NB4 (cell line): Measurements from ENCODE around the gene MRC2.

Experiments used
- DNase-seq: peaks from one replicate; pipeline ENCODE4 v3.0.0; 2010; ENCODE audit warnings: low read depth
- H3K4me3 ChIP-seq: one replicate; pipeline ENCODE4 v1.5.1; 2011; ENCODE audit warnings: mild to moderate bottlenecking, low read depth, low read length, moderate library complexity
- MYC ChIP-seq: IDR thresholded peaks from 2 replicates; pipeline ENCODE4 v1.6.1; 2011; ENCODE audit warnings: low read depth, low read length
- POLR2A ChIP-seq: IDR thresholded peaks from 2 replicates; pipeline ENCODE4 v1.6.1; 2011; ENCODE audit warnings: mild to moderate bottlenecking; ENCODE audit not compliant: insufficient read length; ENCODE audit errors: extremely low read depth
- TF ChIP-seq, protein P1 (sequence below): IDR thresholded peaks from one replicate; pipeline ENCODE4 v1.5.1; 2012; ENCODE audit warnings: low read depth, low read length
- TF ChIP-seq, protein P2 (sequence below): IDR thresholded peaks from 2 replicates; pipeline ENCODE4 v1.6.1; 2011; ENCODE audit warnings: low read depth, low read length

MRC2 gene

DNA sequence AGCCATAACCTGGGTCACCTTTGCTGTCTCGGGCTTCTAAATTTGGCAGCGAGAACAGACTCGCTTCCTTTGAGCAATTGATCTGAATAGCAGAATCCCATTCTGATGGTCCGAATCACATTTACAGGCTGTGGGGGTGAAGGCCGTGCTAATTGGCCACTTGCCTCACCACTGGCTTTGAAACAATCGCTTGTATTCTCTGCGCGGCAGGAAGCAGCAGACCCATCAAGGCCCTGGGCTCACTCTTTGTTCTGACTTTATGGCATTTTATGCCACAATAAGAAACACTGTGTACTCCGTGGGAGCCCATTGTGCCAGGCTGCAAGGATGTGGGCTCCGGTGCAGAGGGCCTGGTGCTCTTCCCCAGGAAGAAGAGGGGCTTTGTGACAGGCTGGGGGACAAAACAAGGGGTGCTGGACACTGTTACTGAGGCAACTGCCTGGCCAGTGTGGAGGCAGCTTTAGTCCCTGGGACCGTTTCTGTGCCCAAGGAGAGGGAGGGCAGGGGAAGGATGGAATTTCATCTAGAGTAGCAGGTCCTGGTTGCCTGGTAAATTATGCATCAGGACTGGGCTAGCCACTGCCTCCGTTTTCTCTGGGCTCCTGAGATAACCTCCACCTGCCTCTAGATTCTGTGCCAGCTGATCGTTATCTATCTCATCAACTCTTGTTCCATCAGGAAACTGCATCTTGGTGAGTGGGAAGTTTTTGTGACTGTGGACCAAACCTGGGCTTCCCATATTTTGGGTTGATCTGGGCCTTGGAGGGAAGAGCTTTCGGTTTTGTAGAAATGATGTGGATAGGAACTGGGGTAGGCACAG, 78.5 kb downstream of the MRC2 start:
- TF ChIP-seq, protein P1, sequence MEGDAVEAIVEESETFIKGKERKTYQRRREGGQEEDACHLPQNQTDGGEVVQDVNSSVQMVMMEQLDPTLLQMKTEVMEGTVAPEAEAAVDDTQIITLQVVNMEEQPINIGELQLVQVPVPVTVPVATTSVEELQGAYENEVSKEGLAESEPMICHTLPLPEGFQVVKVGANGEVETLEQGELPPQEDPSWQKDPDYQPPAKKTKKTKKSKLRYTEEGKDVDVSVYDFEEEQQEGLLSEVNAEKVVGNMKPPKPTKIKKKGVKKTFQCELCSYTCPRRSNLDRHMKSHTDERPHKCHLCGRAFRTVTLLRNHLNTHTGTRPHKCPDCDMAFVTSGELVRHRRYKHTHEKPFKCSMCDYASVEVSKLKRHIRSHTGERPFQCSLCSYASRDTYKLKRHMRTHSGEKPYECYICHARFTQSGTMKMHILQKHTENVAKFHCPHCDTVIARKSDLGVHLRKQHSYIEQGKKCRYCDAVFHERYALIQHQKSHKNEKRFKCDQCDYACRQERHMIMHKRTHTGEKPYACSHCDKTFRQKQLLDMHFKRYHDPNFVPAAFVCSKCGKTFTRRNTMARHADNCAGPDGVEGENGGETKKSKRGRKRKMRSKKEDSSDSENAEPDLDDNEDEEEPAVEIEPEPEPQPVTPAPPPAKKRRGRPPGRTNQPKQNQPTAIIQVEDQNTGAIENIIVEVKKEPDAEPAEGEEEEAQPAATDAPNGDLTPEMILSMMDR: no peak
- TF ChIP-seq, protein P2, sequence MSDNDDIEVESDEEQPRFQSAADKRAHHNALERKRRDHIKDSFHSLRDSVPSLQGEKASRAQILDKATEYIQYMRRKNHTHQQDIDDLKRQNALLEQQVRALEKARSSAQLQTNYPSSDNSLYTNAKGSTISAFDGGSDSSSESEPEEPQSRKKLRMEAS: no peak
- no peak for TF ChIP-seq MYC
- DNase-seq: no peak
- no peak overlapping the region for H3K4me3 ChIP-seq

DNA sequence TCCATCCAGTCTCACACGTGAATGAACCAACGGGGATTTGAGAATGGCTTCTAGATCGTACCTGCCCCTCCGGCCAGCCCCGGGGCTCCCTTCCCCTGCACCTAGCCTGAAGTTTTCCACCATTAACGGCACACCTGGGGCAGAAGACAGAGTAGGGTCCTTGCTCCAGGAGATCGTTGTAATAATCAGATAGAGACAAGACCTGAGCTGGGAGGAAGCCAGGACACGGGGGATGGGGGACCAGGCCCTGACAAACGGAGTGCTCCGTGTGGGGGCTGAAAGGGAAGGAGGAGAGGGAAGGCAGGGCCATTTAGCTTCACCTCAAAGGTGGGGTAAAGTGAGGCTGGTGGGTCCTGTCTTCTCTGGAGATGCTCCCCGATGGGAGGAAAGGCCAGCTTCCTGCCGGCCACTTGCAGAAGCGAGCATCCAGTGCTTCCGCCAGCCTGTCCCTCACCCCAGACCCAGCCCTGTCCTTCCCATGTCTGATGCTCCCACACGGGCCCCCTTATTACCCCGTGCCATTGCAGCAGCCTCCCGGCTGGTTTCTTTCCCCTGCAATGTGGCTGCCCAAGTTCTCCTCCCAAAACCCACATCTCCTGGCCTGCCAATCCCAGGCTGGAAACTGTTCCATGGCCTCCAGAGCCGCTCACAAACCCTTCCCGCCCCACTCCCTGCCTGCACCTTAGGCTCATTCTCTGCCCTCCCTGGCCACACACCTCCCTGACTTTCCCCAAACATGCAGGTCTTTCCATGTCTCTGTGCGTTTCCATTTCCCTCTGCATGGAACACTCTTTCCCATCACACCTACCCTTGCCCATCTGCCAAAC, 79.3 kb downstream of the MRC2 start:
- no peak for TF ChIP-seq POLR2A
- TF ChIP-seq, protein P1: no peak
- no peak for TF ChIP-seq MYC
- TF ChIP-seq, protein P2: no peak
- DNase-seq: no peak
- no peak overlapping the region for H3K4me3 ChIP-seq

DNA sequence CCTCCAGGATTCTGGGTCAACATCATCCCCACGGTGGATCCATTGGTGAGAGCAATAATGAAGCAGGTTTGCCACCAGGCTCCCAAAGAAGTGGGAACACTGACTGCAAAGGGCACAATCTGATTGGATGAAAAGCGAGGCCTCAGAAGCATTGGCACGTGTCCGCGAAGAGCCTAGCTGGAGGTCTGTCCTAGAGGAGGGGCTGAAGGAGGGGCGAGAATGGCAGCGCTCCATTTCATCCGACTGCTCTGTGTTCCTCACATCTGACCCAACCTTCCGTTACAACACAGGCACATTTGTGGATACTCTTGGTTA, 79.9 kb downstream of the MRC2 start:
- H3K4me3 ChIP-seq: no peak overlapping the region
- TF ChIP-seq, protein P2: no peak
- TF ChIP-seq MYC (no peak), POLR2A (no peak)
- TF ChIP-seq, protein P1: no peak
- DNase-seq: no peak

DNA sequence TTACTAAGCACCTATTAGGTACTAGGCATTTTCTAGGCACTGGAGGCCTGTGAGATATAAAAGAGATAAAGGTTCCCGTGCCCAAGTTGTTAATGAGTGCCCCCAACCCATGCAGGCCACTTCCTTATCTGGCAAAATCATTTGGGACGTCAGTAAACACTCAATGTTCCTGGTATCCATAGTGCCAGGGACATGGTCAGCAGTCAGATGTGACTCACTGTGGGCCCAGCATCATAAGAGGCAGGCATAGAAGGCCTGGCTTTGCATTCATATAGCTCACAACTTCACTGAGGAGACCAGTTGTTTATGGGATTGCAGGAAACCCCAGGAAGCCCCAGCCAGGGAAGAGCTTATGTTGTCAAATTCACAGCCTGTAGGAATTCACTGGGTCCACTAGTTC, 81.1 kb downstream of the MRC2 start:
- TF ChIP-seq, protein P2: no peak
- TF ChIP-seq, protein P1: no peak
- TF ChIP-seq POLR2A: no peak
- TF ChIP-seq MYC: no peak
- DNase-seq: no peak
- no peak overlapping the region for H3K4me3 ChIP-seq

DNA sequence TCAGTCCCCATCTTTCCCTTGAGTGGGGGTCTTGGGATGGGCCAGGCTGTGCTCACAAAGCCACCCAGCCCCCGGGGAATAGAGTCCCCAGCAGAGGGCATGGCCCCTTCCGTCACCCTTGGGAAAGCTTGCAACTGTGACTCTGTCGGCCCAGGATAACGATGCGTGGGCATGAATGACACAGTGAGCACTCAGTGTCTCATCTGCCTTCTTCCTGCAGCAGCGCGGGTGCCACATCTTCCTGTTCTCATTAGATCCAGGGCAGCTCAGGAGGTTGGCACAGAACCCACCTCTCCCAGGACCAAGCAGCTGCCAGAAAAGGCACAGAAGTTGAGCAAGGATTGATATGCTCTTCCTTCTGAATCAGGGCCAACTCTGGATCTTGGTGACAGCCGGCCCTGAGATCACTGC, 84.7 kb downstream of the MRC2 start:
- H3K4me3 ChIP-seq: no peak overlapping the region
- DNase-seq: no peak
- TF ChIP-seq, protein P1: no peak
- no peak for TF ChIP-seq POLR2A
- TF ChIP-seq MYC: no peak
- TF ChIP-seq, protein P2: no peak
